AG10803 (cell line): Measurements from ENCODE around the gene IL4R.

ENCODE experiments used
- DNase-seq: peaks from one replicate; pipeline ENCODE4 v3.0.0; 2010; ENCODE audit warnings: low read depth
- H3K4me3 ChIP-seq: 2 replicates; pipeline ENCODE4 v1.5.1; 2011; ENCODE audit warnings: mild to moderate bottlenecking, low read length, control low read depth
- TF ChIP-seq, protein P1 (sequence below): conservative IDR thresholded peaks from 2 replicates; pipeline ENCODE4 v1.5.1; 2011; ENCODE audit warnings: mild to moderate bottlenecking, low read length, control low read depth, inconsistent platforms

Gene IL4R

DNA sequence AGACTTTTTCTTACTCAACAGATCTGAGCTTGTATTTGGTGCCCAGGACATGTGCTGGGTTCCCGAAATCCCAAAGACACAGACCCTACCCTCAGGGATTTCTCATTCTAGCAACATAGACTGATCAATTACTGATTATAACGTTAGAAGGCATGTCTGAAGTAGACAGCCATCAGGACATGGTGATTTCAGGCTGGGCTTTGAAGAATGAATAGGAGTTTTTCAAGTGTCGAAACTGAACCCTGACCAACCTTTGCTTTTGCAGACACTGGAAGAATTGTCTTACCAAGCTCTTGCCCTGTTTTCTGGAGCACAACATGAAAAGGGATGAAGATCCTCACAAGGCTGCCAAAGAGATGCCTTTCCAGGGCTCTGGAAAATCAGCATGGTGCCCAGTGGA is 48.2 kb downstream of the IL4R start:
- TF ChIP-seq, protein P1, sequence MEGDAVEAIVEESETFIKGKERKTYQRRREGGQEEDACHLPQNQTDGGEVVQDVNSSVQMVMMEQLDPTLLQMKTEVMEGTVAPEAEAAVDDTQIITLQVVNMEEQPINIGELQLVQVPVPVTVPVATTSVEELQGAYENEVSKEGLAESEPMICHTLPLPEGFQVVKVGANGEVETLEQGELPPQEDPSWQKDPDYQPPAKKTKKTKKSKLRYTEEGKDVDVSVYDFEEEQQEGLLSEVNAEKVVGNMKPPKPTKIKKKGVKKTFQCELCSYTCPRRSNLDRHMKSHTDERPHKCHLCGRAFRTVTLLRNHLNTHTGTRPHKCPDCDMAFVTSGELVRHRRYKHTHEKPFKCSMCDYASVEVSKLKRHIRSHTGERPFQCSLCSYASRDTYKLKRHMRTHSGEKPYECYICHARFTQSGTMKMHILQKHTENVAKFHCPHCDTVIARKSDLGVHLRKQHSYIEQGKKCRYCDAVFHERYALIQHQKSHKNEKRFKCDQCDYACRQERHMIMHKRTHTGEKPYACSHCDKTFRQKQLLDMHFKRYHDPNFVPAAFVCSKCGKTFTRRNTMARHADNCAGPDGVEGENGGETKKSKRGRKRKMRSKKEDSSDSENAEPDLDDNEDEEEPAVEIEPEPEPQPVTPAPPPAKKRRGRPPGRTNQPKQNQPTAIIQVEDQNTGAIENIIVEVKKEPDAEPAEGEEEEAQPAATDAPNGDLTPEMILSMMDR: no peak
- DNase-seq: no peak
- H3K4me3 ChIP-seq: no peak overlapping the region

DNA sequence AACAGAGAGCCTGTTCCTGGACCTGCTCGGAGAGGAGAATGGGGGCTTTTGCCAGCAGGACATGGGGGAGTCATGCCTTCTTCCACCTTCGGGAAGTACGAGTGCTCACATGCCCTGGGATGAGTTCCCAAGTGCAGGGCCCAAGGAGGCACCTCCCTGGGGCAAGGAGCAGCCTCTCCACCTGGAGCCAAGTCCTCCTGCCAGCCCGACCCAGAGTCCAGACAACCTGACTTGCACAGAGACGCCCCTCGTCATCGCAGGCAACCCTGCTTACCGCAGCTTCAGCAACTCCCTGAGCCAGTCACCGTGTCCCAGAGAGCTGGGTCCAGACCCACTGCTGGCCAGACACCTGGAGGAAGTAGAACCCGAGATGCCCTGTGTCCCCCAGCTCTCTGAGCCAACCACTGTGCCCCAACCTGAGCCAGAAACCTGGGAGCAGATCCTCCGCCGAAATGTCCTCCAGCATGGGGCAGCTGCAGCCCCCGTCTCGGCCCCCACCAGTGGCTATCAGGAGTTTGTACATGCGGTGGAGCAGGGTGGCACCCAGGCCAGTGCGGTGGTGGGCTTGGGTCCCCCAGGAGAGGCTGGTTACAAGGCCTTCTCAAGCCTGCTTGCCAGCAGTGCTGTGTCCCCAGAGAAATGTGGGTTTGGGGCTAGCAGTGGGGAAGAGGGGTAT is 48.9 kb downstream of the IL4R start:
- TF ChIP-seq, protein P1: no peak
- DNase-seq: no peak
- no peak overlapping the region for H3K4me3 ChIP-seq

DNA sequence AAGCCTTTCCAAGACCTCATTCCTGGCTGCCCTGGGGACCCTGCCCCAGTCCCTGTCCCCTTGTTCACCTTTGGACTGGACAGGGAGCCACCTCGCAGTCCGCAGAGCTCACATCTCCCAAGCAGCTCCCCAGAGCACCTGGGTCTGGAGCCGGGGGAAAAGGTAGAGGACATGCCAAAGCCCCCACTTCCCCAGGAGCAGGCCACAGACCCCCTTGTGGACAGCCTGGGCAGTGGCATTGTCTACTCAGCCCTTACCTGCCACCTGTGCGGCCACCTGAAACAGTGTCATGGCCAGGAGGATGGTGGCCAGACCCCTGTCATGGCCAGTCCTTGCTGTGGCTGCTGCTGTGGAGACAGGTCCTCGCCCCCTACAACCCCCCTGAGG is 49.5 kb downstream of the IL4R start:
- H3K4me3 ChIP-seq: no peak overlapping the region
- TF ChIP-seq, protein P1: no peak
- no peak for DNase-seq

DNA sequence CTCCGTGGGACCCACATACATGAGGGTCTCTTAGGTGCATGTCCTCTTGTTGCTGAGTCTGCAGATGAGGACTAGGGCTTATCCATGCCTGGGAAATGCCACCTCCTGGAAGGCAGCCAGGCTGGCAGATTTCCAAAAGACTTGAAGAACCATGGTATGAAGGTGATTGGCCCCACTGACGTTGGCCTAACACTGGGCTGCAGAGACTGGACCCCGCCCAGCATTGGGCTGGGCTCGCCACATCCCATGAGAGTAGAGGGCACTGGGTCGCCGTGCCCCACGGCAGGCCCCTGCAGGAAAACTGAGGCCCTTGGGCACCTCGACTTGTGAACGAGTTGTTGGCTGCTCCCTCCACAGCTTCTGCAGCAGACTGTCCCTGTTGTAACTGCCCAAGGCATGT is 50.0 kb downstream of the IL4R start:
- H3K4me3 ChIP-seq: no peak overlapping the region
- TF ChIP-seq, protein P1: no peak
- no peak for DNase-seq

DNA sequence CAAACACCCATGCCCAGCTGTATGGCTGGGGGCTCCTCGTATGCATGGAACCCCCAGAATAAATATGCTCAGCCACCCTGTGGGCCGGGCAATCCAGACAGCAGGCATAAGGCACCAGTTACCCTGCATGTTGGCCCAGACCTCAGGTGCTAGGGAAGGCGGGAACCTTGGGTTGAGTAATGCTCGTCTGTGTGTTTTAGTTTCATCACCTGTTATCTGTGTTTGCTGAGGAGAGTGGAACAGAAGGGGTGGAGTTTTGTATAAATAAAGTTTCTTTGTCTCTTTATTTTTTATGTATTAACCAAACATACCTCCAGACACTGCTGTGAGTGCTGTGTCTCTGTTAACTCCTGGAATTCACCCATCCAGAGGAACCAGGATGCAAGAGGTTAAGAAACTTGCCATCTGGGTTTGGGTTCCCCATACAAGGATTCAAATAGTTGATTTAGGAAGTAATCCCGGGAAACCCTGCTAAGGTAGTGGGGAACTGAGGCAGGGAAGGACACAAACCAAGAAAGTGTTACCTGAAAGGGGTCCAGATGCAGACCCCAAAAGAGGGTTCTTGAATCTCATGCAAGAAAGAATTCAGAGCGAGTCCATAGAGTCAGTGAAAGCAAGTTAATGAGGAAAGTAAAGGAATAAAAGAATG is 50.8 kb downstream of the IL4R start:
- H3K4me3 ChIP-seq: no peak overlapping the region
- DNase-seq: no peak
- TF ChIP-seq, protein P1: no peak

DNA sequence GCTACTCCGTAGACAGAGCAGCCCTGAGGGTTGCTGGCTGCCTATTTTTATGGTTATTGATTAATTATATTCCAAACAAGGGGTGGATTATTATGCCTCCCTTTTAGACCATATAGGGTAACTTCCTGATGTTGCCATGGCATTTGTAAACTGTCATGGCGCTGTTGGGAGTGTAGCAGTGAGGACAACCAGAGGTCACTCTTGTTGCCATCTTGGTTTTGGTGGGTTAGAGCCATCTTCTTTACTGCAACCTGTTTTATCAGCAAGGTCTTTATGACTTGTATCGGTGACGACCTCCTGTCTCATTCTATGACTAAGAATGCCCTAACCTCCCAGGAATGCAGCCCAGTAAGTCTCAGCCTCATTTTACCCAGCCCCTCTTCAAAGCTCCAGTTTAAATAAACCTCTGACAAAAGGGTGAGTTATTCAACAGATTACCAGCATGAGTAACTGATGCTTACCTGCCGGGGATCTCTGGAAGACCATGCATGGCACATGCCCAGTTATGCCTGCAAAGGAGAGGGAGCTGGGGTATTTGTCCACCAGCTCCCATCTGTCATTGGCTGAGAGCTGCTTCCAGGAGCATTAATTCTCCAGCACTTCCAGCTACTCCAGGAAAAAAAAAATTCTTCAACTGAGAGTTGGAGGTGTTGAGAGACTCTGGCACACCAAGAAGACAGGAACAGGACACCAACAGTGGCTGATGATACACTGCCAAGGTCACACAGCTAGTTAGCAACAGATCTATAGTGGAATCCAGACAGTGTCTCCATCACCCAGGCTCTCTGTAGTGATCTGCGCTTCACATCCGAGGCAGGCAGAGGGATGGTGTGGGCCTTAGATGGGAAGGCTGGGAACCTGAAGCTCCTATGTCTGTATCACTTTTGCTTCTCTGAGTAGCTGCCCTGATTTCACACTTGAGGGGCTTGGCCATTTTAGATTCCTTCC is 51.6 kb downstream of the IL4R start:
- no peak overlapping the region for H3K4me3 ChIP-seq
- peak; percentile 9 for DNase-seq
- TF ChIP-seq, protein P1: no peak
